ENCODE results near the gene DLGAP4.

Gene DLGAP4

GRCh38 chr20:36266189-36266588, 40.0 kb upstream of the DLGAP4 start:
- TF ChIP-seq CTCF (IDR thresholded peaks at IDR 0.05; ENCODE audit: low read depth, low read length): no peak
- H3K4me3 ChIP-seq (ENCODE audit: low read depth, low read length): no peak overlapping the region

GRCh38 chr20:36267605-36268381, 38.3 kb upstream of the DLGAP4 start:
- no peak for TF ChIP-seq CTCF (IDR thresholded peaks at IDR 0.05; ENCODE audit: low read depth, low read length)
- no peak overlapping the region for H3K4me3 ChIP-seq (ENCODE audit: low read depth, low read length)

GRCh38 chr20:36268440-36269342, 37.4 kb upstream of the DLGAP4 start:
- TF ChIP-seq CTCF (IDR thresholded peaks at IDR 0.05; ENCODE audit: low read depth, low read length): no peak
- H3K4me3 ChIP-seq (ENCODE audit: low read depth, low read length): no peak overlapping the region

- H3K4me3 ChIP-seq (ENCODE audit: low read depth, low read length): no peak overlapping the region
Observed at GRCh38 chr20:36269507-36269906, 36.6 kb upstream of the DLGAP4 start.

GRCh38 chr20:36270744-36271638, 35.1 kb upstream of the DLGAP4 start:
- TF ChIP-seq CTCF (IDR thresholded peaks at IDR 0.05; ENCODE audit: low read depth, low read length): no peak
- H3K4me3 ChIP-seq (ENCODE audit: low read depth, low read length): no peak overlapping the region

More at GRCh38 chr20:36269507-36269906, 36.6 kb upstream of the DLGAP4 start:
- TF ChIP-seq CTCF (IDR thresholded peaks at IDR 0.05; ENCODE audit: low read depth, low read length): no peak

- H3K4me3 ChIP-seq (ENCODE audit: low read depth, low read length): no peak overlapping the region
- no peak for TF ChIP-seq CTCF (IDR thresholded peaks at IDR 0.05; ENCODE audit: low read depth, low read length)
Observed at GRCh38 chr20:36271639-36272546, 34.2 kb upstream of the DLGAP4 start.

Data from WI38 (cell line).